Measurements from ENCODE around the gene MUC5B. TPM values are rescaled to one million over a fixed set of nuclear protein-coding genes. Genes with fewer than 3 reads are reported as not detected.

The MUC5B gene
- total RNA-seq, 4 donors from 2014 or later: 0.44 TPM; not detected in 3

DNA sequence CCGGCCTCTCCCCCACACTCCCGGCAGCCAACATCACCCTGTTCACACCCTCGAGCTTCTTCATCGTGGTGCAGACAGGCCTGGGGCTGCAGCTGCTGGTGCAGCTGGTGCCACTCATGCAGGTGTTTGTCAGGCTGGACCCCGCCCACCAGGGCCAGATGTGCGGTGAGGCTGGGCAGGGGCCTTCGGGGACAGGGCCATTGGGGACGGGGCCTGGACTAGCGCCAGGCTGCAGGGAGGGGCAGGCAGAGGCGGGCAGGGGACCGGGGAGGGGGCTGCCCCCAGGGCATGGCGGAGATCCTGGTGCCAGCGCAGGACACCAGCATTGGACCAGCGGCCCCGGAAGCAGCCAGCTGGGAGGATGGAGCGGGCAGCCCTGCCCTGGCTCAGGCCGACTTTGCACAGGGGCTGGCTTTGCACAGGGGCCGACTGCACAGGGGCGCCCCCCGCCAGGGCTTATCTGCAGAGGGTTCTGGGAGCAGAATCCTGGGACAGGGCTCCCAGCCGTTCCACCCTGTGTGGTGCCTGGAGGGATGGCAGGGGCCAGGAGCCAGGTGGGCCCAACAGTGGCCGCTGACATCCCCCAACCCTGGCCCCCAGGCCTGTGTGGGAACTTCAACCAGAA is 8.6 kb downstream of the MUC5B start:
- TF ChIP-seq, protein P1, sequence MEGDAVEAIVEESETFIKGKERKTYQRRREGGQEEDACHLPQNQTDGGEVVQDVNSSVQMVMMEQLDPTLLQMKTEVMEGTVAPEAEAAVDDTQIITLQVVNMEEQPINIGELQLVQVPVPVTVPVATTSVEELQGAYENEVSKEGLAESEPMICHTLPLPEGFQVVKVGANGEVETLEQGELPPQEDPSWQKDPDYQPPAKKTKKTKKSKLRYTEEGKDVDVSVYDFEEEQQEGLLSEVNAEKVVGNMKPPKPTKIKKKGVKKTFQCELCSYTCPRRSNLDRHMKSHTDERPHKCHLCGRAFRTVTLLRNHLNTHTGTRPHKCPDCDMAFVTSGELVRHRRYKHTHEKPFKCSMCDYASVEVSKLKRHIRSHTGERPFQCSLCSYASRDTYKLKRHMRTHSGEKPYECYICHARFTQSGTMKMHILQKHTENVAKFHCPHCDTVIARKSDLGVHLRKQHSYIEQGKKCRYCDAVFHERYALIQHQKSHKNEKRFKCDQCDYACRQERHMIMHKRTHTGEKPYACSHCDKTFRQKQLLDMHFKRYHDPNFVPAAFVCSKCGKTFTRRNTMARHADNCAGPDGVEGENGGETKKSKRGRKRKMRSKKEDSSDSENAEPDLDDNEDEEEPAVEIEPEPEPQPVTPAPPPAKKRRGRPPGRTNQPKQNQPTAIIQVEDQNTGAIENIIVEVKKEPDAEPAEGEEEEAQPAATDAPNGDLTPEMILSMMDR (IDR thresholded peaks at IDR 0.05): no peak
- DNase-seq (ENCODE audit: low spot score) (no peak), ATAC-seq (ENCODE audit: low FRiP score) (no peak)

DNA sequence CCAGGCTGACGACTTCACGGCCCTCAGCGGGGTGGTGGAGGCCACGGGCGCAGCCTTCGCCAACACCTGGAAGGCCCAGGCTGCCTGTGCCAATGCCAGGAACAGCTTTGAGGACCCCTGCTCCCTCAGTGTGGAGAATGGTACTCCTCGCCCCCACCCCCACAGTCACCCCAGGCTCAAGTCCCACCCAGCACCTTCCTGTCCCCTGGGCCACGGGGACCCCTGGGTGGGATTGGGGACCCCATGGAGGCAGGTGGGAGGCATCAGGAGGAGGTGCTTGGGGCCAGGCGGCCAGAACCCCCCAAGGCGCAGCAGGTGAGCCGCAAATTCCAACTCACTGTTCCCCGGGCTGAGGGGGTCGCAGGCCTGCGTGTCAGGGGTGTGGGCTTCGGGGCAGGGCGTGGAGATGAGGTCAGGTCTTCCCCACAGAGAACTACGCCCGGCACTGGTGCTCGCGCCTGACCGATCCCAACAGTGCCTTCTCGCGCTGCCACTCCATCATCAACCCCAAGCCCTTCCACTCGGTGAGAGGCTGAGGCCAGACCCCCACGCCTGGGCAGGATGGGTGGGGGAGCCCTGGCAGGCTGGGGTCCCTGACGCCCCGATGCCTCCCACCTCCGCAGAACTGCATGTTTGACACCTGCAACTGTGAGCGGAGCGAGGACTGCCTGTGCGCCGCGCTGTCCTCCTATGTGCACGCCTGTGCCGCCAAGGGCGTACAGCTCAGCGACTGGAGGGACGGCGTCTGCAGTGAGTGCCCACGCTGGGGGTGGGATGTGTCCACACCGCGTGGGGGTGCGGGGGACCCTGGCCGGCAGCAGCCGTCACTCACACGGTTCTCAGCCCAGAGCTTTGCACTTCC is 9.4 kb downstream of the MUC5B start:
- TF ChIP-seq, protein P1 (IDR thresholded peaks at IDR 0.05): no peak
- DNase-seq (ENCODE audit: low spot score) (no peak), ATAC-seq (ENCODE audit: low FRiP score) (no peak)

DNA sequence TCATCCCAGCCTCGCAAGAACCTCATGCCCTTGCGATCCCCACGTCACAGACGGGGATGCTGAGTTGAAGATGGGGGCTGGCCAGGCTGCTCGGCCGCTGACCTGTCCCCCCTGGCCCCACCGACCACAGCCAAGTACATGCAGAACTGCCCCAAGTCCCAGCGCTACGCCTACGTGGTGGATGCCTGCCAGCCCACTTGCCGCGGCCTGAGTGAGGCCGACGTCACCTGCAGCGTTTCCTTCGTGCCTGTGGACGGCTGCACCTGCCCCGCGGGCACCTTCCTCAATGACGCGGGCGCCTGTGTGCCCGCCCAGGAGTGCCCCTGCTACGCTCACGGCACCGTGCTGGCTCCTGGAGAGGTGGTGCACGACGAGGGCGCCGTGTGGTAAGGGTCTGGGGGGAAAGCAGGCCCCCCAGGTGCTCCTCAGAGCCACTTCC is 10.0 kb downstream of the MUC5B start:
- TF ChIP-seq, protein P1 (IDR thresholded peaks at IDR 0.05): no peak
- DNase-seq (ENCODE audit: low spot score) (no peak), ATAC-seq (ENCODE audit: low FRiP score) (no peak)

DNA sequence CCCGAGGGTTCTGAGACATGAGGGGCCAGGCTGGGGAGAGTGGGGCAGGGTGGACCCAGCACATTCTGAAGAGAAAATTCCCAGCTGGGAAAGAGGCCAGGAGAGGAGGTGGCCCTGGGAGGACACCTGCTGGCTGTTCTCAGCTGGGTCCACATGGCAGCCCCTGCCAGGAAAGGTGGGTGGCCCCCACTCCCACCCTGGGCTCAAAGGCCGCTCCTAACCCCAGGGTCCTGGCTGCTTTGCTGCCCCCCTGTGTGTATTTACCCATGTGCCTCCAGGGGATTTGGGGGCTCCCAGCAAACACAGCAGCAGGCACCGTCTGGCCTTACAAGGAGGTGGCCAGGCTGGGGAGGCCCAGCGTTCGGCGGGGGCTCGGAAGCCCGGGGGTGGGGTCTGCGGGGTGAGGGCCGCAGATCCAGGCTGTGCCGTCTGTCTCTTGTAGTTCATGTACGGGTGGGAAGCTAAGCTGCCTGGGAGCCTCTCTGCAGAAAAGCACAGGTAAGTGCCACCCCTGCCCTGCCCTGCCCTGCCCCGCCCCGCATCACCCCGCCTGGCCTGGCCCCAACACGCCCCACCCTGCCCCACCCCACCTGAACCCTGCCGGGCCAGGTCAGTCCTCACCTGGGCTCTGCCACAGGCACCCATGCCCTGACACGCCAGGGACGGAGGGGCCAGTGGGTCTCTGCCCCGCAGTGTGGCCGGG is 10.6 kb downstream of the MUC5B start:
- DNase-seq (ENCODE audit: low spot score): no peak
- TF ChIP-seq, protein P1 (IDR thresholded peaks at IDR 0.05): no peak
- no peak for ATAC-seq (ENCODE audit: low FRiP score)

DNA sequence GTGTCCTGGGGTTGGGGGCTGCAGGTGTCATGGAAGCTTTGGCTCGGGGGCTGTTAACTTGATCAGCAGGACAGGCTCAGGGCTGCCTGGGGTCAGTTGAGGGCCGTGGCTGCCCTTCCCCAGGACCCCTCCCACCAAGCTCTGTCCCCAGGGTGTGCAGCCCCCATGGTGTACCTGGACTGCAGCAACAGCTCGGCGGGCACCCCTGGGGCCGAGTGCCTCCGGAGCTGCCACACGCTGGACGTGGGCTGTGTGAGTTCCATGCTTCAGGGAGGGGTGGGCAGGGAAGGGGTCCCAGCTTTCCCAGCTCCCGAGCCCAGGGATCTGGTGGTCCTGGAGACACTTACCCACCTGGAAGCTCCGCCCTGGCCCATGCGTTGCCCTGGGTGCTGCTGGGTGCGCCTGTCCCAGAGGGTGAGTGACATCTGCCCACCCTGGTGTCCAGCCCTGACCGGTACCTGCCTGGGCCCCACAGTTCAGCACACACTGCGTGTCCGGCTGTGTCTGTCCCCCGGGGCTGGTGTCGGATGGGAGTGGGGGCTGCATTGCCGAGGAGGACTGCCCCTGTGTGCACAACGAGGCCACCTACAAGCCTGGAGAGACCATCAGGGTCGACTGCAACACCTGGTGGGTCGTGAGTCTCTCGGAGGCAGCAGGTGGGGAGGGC is 11.3 kb downstream of the MUC5B start:
- ATAC-seq (ENCODE audit: low FRiP score) (no peak), DNase-seq (ENCODE audit: low spot score) (no peak)
- TF ChIP-seq, protein P1 (IDR thresholded peaks at IDR 0.05): no peak

DNA sequence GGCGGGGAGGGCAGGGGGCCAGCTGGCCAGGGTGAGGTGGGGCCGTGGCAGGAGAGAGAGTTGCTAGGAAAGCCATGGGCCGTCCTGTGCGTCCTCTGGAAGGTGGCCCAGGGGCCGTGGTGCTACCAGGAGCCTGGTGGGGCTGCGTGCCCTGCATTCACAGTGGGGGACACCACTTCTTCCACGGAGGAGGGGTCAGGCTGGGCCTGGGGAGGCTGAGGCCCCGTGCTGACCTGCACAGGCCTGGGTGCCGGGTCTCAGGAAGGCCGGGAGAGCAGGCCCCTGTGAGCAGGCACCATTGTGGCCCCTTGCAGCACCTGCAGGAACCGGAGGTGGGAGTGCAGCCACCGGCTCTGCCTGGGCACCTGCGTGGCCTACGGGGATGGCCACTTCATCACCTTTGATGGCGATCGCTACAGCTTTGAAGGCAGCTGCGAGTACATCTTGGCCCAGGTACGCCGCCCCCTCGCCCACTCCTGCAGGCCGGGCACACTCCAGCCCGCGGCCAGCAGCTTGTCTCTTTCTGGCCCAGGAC is 12.0 kb downstream of the MUC5B start:
- TF ChIP-seq, protein P1 (IDR thresholded peaks at IDR 0.05): no peak
- DNase-seq (ENCODE audit: low spot score) (no peak), ATAC-seq (ENCODE audit: low FRiP score) (no peak)
